PC-9 (cell line): Measurements from ENCODE around the gene FBXO47. TPM values are rescaled to one million over a fixed set of nuclear protein-coding genes. Genes with fewer than 3 reads are reported as not detected.

ENCODE experiments used
- BruUV-seq: library from RNA; stranded (reverse); fragments of 400-500 nt; replicated peaks from 2 replicates; lab custom pipeline; 2021; lab: Mats Ljungman, UMichigan
- CTCF ChIA-PET: fragments of 300-600 bp; sonication (Branson Sonifier 250); formaldehyde crosslinking; loops from one replicate; lab custom pipeline; 2022; ENCODE audit warnings: antibody characterized with exemption; lab: Charles Lee
- POLR2A ChIA-PET: fragments of 300-600 bp; sonication (Branson Sonifier 250); formaldehyde crosslinking; loops from one replicate; lab custom pipeline; 2022; ENCODE audit warnings: antibody characterized with exemption; ENCODE audit not compliant: unreplicated experiment; lab: Charles Lee
- DNase-seq, 2 experiments: peaks; one replicate each; pipeline versions ENCODE4 v3.0.0 to v3.0.0-alpha.2; 2015 to 2022; ENCODE audit warnings: mixed read lengths in 1 of 2
- H2AFZ ChIP-seq: fragments of 200-600 bp; sonication (generic); 2 replicates; pipeline ENCODE4 v1.8.1; 2017; ENCODE audit warnings: antibody characterized with exemption
- H3F3A ChIP-seq: fragments of 200-600 bp; sonication (generic); 2 replicates; pipeline ENCODE4 v1.8.1; 2017; ENCODE audit warnings: antibody characterized with exemption, mild to moderate bottlenecking, low read depth; ENCODE audit not compliant: insufficient read depth
- H3K27ac ChIP-seq: fragments of 200-600 bp; sonication (generic); 2 replicates; pipeline ENCODE4 v1.6.1; 2016; ENCODE audit warnings: mixed run types
- H3K27me3 ChIP-seq: fragments of 200-600 bp; sonication (generic); 2 replicates; pipeline ENCODE4 v1.6.1; 2016; ENCODE audit warnings: low read depth, mixed run types; ENCODE audit not compliant: insufficient read depth
- H3K36me3 ChIP-seq: fragments of 200-600 bp; sonication (generic); 2 replicates; pipeline ENCODE4 v1.6.1; 2016; ENCODE audit warnings: low read depth, mixed run types
- H3K4me1 ChIP-seq: fragments of 200-600 bp; sonication (generic); replicated peaks from 2 replicates; pipeline ENCODE4 v1.6.1; 2016; ENCODE audit warnings: mixed run types; ENCODE audit not compliant: insufficient read depth
- H3K4me2 ChIP-seq: fragments of 200-600 bp; sonication (generic); 2 replicates; pipeline ENCODE4 v1.6.1; 2017; ENCODE audit warnings: mixed run types
- H3K4me3 ChIP-seq: fragments of 200-600 bp; sonication (generic); 2 replicates; pipeline ENCODE4 v1.6.1; 2016; ENCODE audit warnings: mixed run types
- H3K79me2 ChIP-seq: fragments of 200-600 bp; sonication (generic); 2 replicates; pipeline ENCODE4 v1.6.1; 2017; ENCODE audit warnings: low read depth, mixed run types
- H3K9me2 ChIP-seq: fragments of 200-600 bp; sonication (generic); 2 replicates; pipeline ENCODE4 v1.8.1; 2017; ENCODE audit warnings: mild to moderate bottlenecking; ENCODE audit not compliant: insufficient read depth
- H3K9me3 ChIP-seq: fragments of 200-600 bp; sonication (generic); 2 replicates; pipeline ENCODE4 v1.8.1; 2016; ENCODE audit warnings: low read depth; ENCODE audit not compliant: insufficient read depth
- H4K20me1 ChIP-seq: fragments of 200-600 bp; sonication (generic); 2 replicates; pipeline ENCODE4 v1.8.1; 2017; ENCODE audit not compliant: insufficient read depth
- CTCF ChIP-seq: fragments of 200-600 bp; sonication (generic); conservative IDR thresholded peaks from 2 replicates; pipeline ENCODE4 v1.6.1; 2017; ENCODE audit warnings: mixed run types, antibody characterized with exemption, mild to moderate bottlenecking, moderate library complexity
- EZH2 ChIP-seq: fragments of 200-600 bp; sonication (generic); IDR thresholded peaks from 2 replicates; pipeline ENCODE4 v1.8.0; 2017; ENCODE audit warnings: antibody characterized with exemption, low read depth
- intact Hi-C: fragments of 100-400 bp; cut with micrococcal nuclease; formaldehyde crosslinking; loops from one replicate; pipeline ENCODE4 v1.10.0; 2022; ENCODE audit not compliant: unreplicated experiment
- total RNA-seq: library from RNA; stranded (reverse); gene quantifications from 2 replicates; pipeline ENCODE4 v1.2.3, GENCODE V29; 2021

The FBXO47 gene
- total RNA-seq, 1 experiment from 2014 or later: not detected

GRCh38 chr17:38899421-38899820 lies 67.8 kb downstream of the FBXO47 start:
- Histone ChIP-seq H3K36me3 (peaks cover 20% of the 10 kb centered on the region; the same call in 1 of the 2 replicates), H3K4me3 (no peak overlapping the region), H2AFZ (no peak overlapping the region), H3K27ac (peak overlapping the region; percentile 90), H3K4me2 (peak overlapping the region; percentile 80), H3K9me3 (no peaks in the 10 kb centered on the region), H3K9me2 (no peaks in the 10 kb centered on the region), H3F3A (peaks cover 90% of the 10 kb centered on the region), H3K79me2 (peaks cover 79% of the 10 kb centered on the region), H3K4me1 (peaks cover 85% of the 10 kb centered on the region), H3K27me3 (no peaks in the 10 kb centered on the region), H4K20me1 (peaks cover 23% of the 10 kb centered on the region)
- no peak for DNase-seq
- BruUV-seq: no TSS peak
- no peak for TF ChIP-seq EZH2
- TF ChIP-seq CTCF: no peak
- intact Hi-C loops: no loop called here
- ChIA-PET CTCF (interaction anchor here (0.6 to 0.8 kb wide), 2 partner anchors 24 to 253 kb away, joined by 7 to 9 read pairs; no protein-coding TSS in a partner anchor), POLR2A (no interaction called here)

GRCh38 chr17:38898812-38899348 lies 68.3 kb downstream of the FBXO47 start:
- Histone ChIP-seq H3K9me3 (no peaks in the 10 kb centered on the region), H3K4me1 (peaks cover 88% of the 10 kb centered on the region), H4K20me1 (peaks cover 23% of the 10 kb centered on the region), H3K27me3 (no peaks in the 10 kb centered on the region), H3K4me3 (peak overlapping the region; percentile 32; the same call in 1 of the 2 replicates), H3K27ac (peak overlapping the region; percentile 90), H2AFZ (no peak overlapping the region), H3K36me3 (peaks cover 15% of the 10 kb centered on the region; the same call in 1 of the 2 replicates), H3K9me2 (no peaks in the 10 kb centered on the region), H3F3A (peaks cover 90% of the 10 kb centered on the region), H3K79me2 (peaks cover 79% of the 10 kb centered on the region), H3K4me2 (peak overlapping the region; percentile 80)
- intact Hi-C loops: no loop called here
- TF ChIP-seq CTCF: no peak
- TF ChIP-seq EZH2: no peak
- no peak for DNase-seq
- CTCF ChIA-PET: interaction anchor here (0.8 kb wide), 1 partner anchor 23 kb away, joined by 9 read pairs; no protein-coding TSS in a partner anchor
- POLR2A ChIA-PET: interaction anchor here (0.6 to 1.3 kb wide), 2 partner anchors 28 to 51 kb away, joined by 3 to 4 read pairs; no protein-coding TSS in a partner anchor
- BruUV-seq: no TSS peak

DNA sequence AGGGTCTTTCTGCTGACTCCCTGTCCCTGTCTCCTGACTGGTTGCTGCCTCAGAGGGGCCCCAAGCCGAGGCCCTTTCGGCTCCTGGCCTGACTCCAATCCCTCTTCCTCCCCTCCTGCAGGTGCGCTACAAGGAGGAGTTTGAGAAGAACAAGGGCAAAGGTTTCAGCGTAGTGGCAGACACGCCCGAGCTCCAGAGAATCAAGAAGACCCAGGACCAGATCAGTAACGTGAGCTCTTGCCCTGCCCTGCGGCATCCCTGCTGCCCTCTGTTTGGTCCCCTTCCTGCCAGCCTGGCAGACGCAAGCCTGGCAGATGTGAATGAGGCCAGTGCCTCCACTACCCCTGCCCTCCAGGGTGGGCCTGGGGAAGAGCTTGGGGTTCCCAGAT lies 68.9 kb downstream of the FBXO47 start:
- no peak for TF ChIP-seq EZH2
- no peak for TF ChIP-seq CTCF
- H3K36me3 ChIP-seq: peaks cover 12% of the 10 kb centered on the region; the same call in 1 of the 2 replicates
- peak overlapping the region; percentile 90 for H3K27ac ChIP-seq
- H4K20me1 ChIP-seq: peaks cover 25% of the 10 kb centered on the region
- peak; percentile 52 to 68 for DNase-seq
- peak overlapping the region; percentile 80 for H3K4me2 ChIP-seq
- no peaks in the 10 kb centered on the region for H3K27me3 ChIP-seq
- H3F3A ChIP-seq: peaks cover 85% of the 10 kb centered on the region
- peaks cover 88% of the 10 kb centered on the region for H3K4me1 ChIP-seq
- intact Hi-C loops: no loop called here
- no TSS peak for BruUV-seq
- ChIA-PET CTCF (no interaction called here), POLR2A (interaction anchor here (0.5 to 1.3 kb wide), 5 partner anchors 27 to 1062 kb away, joined by 3 to 8 read pairs (median 4); no protein-coding TSS in a partner anchor)
- H3K9me2 ChIP-seq: no peaks in the 10 kb centered on the region
- no peak overlapping the region for H2AFZ ChIP-seq
- no peaks in the 10 kb centered on the region for H3K9me3 ChIP-seq
- H3K79me2 ChIP-seq: peaks cover 79% of the 10 kb centered on the region
- H3K4me3 ChIP-seq: peak overlapping the region; percentile 32; the same call in 1 of the 2 replicates
